Measurements from ENCODE around the gene GRIK3.

The GRIK3 gene

GRCh38 chr1:36803868-36804570 lies 230.3 kb downstream of the GRIK3 start:
- TF ChIP-seq FOXM1 (IDR thresholded peaks at IDR 0.05; ENCODE audit: borderline replicate concordance, low read depth) (no peak), REST (IDR thresholded peaks at IDR 0.05; ENCODE audit: low read depth) (peak; percentile 59; the same call in 1 of the 2 replicates)

DNA sequence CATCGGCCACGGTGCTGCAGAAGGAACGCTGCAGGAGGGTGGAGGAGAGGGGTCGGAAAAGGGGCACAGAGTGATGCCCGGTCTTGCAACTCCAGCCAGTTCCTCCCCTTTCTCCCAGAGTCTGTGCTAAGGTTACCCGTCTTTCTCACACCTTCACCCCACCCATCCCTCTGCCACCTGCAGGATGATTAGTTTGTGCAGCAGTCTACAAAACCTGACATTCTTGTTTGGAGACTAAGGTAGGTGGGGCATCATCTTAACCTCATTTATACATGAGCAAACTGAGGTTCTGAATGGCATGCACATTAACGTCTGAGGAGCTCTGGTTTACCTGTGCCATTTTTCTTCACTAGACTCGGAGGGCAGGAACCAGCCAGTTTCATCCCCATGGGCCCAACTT lies 232.3 kb downstream of the GRIK3 start:
- TF ChIP-seq YY1 (IDR thresholded peaks at IDR 0.05; ENCODE audit: low read depth): no peak
- no peak for TF ChIP-seq EGR1 (IDR thresholded peaks at IDR 0.05)
- no peak for TF ChIP-seq TAF1 (IDR thresholded peaks at IDR 0.05; ENCODE audit: low read depth)
- no peak for TF ChIP-seq RAD21 (IDR thresholded peaks at IDR 0.05; ENCODE audit: low read depth)
- TF ChIP-seq TCF12 (IDR thresholded peaks at IDR 0.05; ENCODE audit: low read depth): no peak
- TF ChIP-seq EP300 (IDR thresholded peaks at IDR 0.05; ENCODE audit: borderline replicate concordance): no peak
- no peak for TF ChIP-seq REST (IDR thresholded peaks at IDR 0.05; ENCODE audit: low read depth)
- TF ChIP-seq CREB1 (IDR thresholded peaks at IDR 0.05; ENCODE audit: low read depth): no peak
- no peak for TF ChIP-seq TEAD4 (IDR thresholded peaks at IDR 0.05)
- TF ChIP-seq NFIC (IDR thresholded peaks at IDR 0.05): no peak
- no peak for TF ChIP-seq USF1 (IDR thresholded peaks at IDR 0.05)
- TF ChIP-seq ZBTB7A (IDR thresholded peaks at IDR 0.05; ENCODE audit: low read depth): no peak
- TF ChIP-seq, protein P1, sequence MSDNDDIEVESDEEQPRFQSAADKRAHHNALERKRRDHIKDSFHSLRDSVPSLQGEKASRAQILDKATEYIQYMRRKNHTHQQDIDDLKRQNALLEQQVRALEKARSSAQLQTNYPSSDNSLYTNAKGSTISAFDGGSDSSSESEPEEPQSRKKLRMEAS (IDR thresholded peaks at IDR 0.05): no peak
- no peak for TF ChIP-seq CEBPB (IDR thresholded peaks at IDR 0.05)
- TF ChIP-seq FOXM1 (IDR thresholded peaks at IDR 0.05; ENCODE audit: borderline replicate concordance, low read depth): no peak

- TF ChIP-seq TCF12 (IDR thresholded peaks at IDR 0.05; ENCODE audit: low read depth) (no peak), YY1 (IDR thresholded peaks at IDR 0.05; ENCODE audit: low read depth) (no peak), TAF1 (IDR thresholded peaks at IDR 0.05; ENCODE audit: low read depth) (no peak), REST (IDR thresholded peaks at IDR 0.05; ENCODE audit: low read depth) (no peak), EGR1 (IDR thresholded peaks at IDR 0.05) (no peak), TEAD4 (IDR thresholded peaks at IDR 0.05) (no peak), EP300 (IDR thresholded peaks at IDR 0.05; ENCODE audit: borderline replicate concordance) (no peak), ZBTB7A (IDR thresholded peaks at IDR 0.05; ENCODE audit: low read depth) (no peak), FOXM1 (IDR thresholded peaks at IDR 0.05; ENCODE audit: borderline replicate concordance, low read depth) (no peak), NFIC (IDR thresholded peaks at IDR 0.05) (no peak)
- TF ChIP-seq, protein P1 (IDR thresholded peaks at IDR 0.05): no peak
Observed at GRCh38 chr1:36797761-36798160, 236.6 kb downstream of the GRIK3 start.

- TF ChIP-seq TEAD4 (IDR thresholded peaks at IDR 0.05) (no peak), YY1 (IDR thresholded peaks at IDR 0.05; ENCODE audit: low read depth) (no peak), RAD21 (IDR thresholded peaks at IDR 0.05; ENCODE audit: low read depth) (no peak), TAF1 (IDR thresholded peaks at IDR 0.05; ENCODE audit: low read depth) (no peak), CREB1 (IDR thresholded peaks at IDR 0.05; ENCODE audit: low read depth) (no peak), TCF12 (IDR thresholded peaks at IDR 0.05; ENCODE audit: low read depth) (no peak), CEBPB (IDR thresholded peaks at IDR 0.05) (no peak)
Observed at GRCh38 chr1:36796733-36797132, 237.6 kb downstream of the GRIK3 start.

DNA sequence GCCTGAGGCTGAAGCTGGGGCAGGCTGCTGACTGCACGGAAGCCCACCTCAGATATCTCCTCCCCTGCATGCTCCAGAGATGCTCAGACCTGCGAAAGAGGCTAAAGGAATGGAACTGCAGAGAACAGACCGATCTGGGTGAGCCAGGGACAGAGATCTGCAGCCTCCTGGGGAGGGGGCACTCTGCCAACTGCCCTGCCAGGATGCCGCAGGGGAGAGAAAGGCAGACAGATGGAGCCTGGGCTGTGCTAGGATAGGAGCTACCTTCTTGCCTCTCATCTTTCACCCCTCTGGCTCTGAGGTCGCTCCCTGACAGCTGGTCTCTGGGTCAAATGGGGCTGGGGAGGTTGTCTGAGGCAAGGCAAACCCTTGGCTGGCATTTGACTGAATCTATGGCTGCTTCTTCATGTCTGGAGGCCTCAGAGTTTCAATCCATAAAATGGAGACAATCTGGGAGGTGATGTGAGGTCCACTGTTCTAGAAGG lies 238.2 kb downstream of the GRIK3 start:
- TF ChIP-seq TCF12 (IDR thresholded peaks at IDR 0.05; ENCODE audit: low read depth): no peak
- TF ChIP-seq, protein P1 (IDR thresholded peaks at IDR 0.05): no peak
- TF ChIP-seq ZBTB7A (IDR thresholded peaks at IDR 0.05; ENCODE audit: low read depth): no peak
- TF ChIP-seq NFIC (IDR thresholded peaks at IDR 0.05): no peak
